Endometrium (tissue), 2 donors: ENCODE measurements around the gene APOC4.
"Not testable (repeated sequence)": the region's sequence is repeated elsewhere in the genome, so short reads cannot be mapped to it uniquely, and the experiment has no call there.

Source experiments
- FAIRE-seq: peaks from 2 replicates; lab custom pipeline; 2012; peaks lifted over from hg19 to GRCh38; lab: Jason Lieb, UNC
- donor health status: control.
- donor health status: control.

Gene APOC4, protein sequence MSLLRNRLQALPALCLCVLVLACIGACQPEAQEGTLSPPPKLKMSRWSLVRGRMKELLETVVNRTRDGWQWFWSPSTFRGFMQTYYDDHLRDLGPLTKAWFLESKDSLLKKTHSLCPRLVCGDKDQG

DNA sequence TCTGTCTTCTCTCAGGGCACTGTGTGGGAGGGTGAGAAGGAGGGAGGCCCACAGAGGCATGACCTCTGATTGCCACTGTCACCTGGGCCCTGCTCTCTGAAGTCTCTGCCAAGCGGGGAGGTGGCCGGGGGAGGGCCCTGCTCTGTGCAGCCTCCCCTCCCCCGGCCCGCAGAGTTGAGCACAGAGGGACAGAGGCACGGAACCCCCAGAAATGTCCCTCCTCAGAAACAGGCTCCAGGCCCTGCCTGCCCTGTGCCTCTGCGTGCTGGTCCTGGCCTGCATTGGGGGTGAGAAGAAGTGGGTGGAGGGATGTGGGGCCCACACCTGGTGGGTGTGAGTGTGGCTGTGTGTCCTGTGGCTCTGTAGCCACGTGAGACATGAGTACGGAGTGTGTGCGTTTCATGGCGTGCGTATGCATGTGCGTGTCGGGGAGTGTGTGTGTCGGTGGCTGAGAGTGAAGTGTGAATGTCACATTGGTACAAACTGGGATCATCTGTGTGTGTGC is at the start of gene APOC4:
TSS of gene APOC4 (plus strand) at position 171 of the 505 bp plus-strand sequence. CDS start at position 212, 41 bp downstream.
- FAIRE-seq = no peak

DNA sequence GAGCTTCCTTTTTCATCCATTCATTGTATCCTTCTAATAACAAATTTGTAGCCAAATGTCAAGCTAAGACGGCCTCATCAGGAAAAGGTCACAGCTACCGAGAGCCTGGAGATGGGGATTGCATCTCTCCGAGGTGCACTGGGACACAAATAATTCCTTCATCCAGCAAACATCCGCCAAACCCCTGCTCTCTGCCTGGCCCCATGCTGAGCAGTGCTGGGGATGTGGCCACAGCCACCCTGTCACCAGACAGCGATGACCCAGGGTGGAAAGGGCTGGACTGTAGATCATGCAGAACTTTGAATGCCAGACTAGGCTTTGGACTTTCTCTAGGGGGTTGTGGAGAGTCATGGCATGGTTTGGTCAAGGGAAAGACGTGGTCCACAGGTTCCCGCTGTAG is 49.1 kb upstream of the APOC4 start:
- no peak for FAIRE-seq

DNA sequence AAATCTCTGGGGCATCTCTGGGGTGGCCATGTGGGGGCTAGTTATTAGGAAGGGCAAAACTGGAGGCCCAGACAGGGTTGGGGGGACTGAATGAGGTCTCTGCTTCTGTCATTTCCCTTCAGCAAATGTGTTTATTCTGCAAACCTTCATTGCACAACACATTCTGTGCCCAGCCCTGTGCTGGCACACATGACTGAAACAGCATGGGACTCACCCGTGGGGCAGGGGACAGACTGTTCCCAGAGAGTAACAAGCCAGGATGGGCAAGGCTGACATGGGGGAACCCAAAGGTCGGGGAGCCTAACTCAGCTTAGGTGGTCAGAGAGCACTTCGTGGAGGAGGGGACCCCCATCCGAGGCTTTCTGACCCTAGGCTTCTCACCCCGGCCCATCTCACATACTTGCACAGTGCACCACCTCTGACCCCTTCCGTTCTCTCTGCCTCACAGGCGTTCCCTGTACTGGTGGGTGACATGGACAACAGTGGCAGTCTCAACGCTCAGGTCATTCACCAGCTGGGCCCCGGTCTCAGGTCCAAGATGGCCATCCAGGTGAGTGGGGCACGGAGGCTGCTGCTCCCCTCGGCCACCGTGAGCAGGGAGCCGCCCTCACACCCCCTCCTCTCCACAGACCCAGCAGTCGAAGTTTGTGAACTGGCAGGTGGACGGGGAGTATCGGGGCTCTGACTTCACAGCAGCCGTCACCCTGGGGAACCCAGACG is 48.5 kb upstream of the APOC4 start:
- FAIRE-seq = no peak

DNA sequence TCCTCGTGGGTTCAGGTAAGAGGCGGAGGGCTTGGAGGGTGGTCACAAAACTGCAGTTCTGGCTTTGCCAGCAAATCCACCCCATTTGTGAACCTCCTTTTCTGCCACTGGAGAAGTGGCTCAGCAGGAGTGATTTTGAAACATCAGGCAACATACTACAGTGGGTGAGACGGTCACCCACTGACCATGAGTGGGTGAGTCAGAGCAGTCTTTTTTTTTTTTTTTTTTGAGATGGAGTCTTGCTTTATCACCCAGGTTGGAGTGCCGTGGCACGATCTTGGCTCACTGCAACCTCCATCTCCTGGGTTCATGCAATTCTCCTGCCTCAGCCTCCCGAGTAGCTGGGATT is 48.0 kb upstream of the APOC4 start:
- FAIRE-seq = no peak

DNA sequence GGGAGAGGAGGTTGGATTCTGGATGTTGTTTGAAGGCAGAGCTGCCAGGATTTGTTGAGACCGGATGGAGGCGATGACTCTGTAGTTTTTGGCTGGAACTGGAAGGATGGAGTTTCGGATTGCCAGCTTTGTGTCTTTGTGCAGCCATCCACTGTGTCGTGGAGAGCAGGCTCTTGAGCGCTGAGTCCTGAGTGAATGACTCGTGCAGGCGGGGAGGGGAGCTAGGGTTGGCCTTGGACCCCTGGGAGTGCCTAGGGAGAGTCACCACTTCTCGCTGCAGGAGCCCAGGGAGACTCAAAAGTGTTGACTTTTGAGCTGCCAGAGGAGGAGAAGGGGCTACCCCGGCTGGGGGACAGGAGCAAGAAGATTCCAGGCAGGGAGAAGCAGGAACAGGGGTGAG is 47.1 kb upstream of the APOC4 start:
- FAIRE-seq = no peak

DNA sequence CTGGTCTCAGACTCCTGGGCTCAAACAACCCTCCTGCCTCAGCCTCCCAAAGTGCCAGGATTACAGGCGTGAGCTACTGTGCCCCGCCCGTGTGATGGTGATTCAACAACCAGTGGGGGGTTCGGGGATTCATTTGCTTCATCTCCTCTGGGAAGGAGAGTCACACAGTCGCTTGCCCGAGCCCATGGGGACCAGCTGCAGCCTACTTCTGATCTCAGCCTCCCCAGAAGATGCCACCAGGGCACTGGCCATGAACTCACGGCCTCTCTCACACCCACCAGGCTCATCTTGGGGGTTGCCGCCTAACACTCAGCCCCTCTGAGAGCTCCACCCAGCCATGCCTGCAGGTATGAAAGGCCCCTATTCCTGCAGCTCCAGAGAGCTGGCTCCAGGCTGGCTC is 44.2 kb upstream of the APOC4 start:
- no peak for FAIRE-seq

DNA sequence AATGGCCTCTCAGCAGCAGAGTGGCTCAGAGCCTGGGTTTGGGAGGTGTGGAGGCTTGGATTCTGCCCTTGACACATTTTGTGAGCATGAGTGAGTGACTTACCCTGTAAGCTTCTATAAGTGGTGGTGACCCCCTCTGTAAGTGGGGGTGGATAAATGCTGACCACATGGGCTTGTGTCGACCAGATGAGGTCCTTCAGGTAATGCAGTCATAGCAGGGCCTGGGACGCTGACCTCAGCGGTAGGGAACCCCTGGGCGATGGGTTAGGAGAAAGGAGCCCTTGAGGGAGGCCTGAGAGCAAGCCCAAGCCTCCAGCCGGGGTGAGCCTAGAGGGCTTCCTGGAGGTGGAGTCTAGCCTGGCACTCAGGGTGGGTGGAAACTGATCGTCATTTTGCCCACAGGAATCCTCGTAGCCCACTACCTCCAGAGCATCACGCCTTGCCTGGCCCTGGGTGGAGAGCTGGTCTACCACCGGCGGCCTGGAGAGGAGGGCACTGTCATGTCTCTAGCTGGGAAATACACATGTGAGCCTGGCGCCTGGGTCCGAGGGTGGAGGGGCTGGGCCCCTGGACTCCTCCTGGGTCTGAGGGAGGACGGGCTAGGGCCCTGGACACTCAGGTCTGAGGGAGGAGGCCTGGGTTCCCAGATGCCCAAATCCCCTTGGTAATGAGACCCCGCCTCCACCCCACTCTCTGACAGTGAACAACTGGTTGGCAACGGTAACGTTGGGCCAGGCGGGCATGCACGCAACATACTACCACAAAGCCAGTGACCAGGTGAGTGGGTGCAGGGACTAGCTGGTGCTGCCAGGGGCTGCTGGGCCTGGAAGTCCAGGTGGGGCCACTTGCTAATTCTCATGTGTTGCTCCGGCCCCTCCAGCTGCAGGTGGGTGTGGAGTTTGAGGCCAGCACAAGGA is 41.5 kb upstream of the APOC4 start:
- FAIRE-seq = no peak

DNA sequence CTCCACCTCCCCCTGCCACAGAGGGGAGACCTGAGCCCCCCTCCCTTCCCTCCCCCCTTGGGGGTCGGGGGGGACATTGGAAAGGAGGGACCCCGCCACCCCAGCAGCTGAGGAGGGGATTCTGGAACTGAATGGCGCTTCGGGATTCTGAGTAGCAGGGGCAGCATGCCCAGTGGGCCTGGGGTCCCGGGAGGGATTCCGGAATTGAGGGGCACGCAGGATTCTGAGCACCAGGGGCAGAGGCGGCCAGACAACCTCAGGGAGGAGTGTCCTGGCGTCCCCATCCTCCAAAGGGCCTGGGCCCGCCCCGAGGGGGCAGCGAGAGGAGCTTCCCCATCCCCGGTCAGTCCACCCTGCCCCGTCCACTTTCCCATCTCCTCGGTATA is 38.8 kb upstream of the APOC4 start:
- FAIRE-seq = no peak

DNA sequence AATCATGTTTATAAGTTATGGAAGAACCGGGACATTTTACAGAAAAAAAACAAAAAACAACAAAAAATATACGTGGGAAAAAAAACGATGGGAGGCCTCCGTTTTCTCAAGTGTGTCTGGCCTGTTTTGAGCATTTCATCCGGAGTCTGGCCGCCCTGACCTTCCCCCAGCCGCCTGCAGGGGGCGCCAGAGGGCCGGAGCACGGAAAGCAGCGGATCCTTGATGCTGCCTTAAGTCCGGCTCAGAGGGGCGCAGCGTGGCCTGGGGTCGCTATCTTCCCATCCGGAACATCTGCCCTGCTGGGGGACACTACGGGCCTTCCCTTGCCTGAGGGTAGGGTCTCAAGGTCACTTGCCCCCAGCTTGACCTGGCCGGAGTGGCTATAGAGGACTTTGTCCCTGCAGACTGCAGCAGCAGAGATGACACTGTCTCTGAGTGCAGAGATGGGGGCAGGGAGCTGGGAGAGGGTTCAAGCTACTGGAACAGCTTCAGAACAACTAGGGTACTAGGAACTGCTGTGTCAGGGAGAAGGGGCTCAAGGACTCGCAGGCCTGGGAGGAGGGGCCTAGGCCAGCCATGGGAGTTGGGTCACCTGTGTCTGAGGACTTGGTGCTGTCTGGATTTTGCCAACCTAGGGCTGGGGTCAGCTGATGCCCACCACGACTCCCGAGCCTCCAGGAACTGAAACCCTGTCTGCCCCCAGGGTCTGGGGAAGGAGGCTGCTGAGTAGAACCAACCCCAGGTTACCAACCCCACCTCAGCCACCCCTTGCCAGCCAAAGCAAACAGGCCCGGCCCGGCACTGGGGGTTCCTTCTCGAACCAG is 38.2 kb upstream of the APOC4 start:
- FAIRE-seq = no peak

DNA sequence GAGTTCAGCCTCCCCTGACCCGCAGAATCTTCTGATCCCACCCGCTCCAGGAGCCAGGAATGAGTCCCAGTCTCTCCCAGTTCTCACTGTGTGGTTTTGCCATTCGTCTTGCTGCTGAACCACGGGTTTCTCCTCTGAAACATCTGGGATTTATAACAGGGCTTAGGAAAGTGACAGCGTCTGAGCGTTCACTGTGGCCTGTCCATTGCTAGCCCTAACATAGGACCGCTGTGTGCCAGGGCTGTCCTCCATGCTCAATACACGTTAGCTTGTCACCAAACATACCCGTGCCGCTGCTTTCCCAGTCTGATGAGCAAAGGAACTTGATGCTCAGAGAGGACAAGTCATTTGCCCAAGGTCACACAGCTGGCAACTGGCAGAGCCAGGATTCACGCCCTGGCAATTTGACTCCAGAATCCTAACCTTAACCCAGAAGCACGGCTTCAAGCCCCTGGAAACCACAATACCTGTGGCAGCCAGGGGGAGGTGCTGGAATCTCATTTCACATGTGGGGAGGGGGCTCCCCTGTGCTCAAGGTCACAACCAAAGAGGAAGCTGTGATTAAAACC is 37.5 kb upstream of the APOC4 start:
- no peak for FAIRE-seq

DNA sequence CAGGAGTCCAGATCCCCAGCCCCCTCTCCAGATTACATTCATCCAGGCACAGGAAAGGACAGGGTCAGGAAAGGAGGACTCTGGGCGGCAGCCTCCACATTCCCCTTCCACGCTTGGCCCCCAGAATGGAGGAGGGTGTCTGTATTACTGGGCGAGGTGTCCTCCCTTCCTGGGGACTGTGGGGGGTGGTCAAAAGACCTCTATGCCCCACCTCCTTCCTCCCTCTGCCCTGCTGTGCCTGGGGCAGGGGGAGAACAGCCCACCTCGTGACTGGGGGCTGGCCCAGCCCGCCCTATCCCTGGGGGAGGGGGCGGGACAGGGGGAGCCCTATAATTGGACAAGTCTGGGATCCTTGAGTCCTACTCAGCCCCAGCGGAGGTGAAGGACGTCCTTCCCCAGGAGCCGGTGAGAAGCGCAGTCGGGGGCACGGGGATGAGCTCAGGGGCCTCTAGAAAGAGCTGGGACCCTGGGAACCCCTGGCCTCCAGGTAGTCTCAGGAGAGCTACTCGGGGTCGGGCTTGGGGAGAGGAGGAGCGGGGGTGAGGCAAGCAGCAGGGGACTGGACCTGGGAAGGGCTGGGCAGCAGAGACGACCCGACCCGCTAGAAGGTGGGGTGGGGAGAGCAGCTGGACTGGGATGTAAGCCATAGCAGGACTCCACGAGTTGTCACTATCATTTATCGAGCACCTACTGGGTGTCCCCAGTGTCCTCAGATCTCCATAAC is 36.4 kb upstream of the APOC4 start, which contains the start of gene APOE:
TSS of gene APOE (plus strand) at position 360 of the 724 bp plus-strand sequence. CDS start 829 bp downstream, outside the sequence.
- FAIRE-seq = no peak

DNA sequence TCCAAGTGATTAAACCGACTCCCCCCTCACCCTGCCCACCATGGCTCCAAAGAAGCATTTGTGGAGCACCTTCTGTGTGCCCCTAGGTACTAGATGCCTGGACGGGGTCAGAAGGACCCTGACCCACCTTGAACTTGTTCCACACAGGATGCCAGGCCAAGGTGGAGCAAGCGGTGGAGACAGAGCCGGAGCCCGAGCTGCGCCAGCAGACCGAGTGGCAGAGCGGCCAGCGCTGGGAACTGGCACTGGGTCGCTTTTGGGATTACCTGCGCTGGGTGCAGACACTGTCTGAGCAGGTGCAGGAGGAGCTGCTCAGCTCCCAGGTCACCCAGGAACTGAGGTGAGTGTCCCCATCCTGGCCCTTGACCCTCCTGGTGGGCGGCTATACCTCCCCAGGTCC is 34.4 kb upstream of the APOC4 start:
- no peak for FAIRE-seq

DNA sequence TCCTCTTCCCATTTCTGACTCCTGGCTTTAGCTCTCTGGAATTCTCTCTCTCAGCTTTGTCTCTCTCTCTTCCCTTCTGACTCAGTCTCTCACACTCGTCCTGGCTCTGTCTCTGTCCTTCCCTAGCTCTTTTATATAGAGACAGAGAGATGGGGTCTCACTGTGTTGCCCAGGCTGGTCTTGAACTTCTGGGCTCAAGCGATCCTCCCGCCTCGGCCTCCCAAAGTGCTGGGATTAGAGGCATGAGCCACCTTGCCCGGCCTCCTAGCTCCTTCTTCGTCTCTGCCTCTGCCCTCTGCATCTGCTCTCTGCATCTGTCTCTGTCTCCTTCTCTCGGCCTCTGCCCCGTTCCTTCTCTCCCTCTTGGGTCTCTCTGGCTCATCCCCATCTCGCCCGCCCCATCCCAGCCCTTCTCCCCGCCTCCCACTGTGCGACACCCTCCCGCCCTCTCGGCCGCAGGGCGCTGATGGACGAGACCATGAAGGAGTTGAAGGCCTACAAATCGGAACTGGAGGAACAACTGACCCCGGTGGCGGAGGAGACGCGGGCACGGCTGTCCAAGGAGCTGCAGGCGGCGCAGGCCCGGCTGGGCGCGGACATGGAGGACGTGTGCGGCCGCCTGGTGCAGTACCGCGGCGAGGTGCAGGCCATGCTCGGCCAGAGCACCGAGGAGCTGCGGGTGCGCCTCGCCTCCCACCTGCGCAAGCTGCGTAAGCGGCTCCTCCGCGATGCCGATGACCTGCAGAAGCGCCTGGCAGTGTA is 33.8 kb upstream of the APOC4 start:
- FAIRE-seq = no peak

DNA sequence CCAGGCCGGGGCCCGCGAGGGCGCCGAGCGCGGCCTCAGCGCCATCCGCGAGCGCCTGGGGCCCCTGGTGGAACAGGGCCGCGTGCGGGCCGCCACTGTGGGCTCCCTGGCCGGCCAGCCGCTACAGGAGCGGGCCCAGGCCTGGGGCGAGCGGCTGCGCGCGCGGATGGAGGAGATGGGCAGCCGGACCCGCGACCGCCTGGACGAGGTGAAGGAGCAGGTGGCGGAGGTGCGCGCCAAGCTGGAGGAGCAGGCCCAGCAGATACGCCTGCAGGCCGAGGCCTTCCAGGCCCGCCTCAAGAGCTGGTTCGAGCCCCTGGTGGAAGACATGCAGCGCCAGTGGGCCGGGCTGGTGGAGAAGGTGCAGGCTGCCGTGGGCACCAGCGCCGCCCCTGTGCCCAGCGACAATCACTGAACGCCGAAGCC is 33.2 kb upstream of the APOC4 start:
- no peak for FAIRE-seq

DNA sequence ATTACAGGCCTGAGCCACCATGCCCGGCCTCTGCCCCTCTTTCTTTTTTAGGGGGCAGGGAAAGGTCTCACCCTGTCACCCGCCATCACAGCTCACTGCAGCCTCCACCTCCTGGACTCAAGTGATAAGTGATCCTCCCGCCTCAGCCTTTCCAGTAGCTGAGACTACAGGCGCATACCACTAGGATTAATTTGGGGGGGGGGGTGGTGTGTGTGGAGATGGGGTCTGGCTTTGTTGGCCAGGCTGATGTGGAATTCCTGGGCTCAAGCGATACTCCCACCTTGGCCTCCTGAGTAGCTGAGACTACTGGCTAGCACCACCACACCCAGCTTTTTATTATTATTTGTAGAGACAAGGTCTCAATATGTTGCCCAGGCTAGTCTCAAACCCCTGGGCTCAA is 32.3 kb upstream of the APOC4 start:
- FAIRE-seq = no peak

DNA sequence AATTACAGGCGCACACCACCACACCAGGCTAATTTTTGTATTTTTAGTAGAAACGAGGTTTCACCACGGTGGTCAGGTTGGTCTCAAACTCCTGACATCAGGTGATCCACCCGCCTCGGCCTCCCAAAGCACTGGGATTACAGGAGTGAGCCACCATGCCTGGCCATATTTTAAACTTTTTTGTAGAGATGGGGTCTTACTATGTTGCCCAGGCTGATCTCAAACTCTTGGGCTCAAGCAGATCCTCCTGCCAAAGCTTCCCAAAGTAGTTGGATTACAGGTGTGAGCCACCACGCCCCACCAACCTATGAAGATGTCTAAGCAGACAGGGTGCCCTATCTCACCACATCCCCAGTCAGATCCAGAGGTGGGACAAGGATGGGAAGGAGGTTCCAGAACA is 30.1 kb upstream of the APOC4 start:
- not testable (repeated sequence) for FAIRE-seq

DNA sequence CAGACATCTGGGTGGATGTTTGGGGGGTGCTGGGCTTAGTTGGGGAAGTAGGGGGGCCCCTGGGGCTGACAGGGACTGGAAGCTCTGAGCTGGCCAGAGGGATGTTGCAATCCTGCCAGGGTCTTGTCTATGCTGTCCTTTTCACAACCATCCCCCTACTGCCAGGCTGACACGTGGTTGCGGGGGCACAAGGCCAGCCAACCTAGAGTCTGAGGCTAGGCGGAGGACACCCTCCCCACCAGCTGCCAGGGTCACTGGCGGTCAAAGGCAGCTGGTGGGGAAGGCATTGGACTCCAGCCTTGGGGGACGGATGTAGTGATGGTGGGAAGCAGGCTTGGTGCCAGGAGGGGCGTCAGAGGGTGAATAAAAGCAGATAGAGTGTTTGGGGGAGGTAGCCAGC is 29.2 kb upstream of the APOC4 start:
- no peak for FAIRE-seq

DNA sequence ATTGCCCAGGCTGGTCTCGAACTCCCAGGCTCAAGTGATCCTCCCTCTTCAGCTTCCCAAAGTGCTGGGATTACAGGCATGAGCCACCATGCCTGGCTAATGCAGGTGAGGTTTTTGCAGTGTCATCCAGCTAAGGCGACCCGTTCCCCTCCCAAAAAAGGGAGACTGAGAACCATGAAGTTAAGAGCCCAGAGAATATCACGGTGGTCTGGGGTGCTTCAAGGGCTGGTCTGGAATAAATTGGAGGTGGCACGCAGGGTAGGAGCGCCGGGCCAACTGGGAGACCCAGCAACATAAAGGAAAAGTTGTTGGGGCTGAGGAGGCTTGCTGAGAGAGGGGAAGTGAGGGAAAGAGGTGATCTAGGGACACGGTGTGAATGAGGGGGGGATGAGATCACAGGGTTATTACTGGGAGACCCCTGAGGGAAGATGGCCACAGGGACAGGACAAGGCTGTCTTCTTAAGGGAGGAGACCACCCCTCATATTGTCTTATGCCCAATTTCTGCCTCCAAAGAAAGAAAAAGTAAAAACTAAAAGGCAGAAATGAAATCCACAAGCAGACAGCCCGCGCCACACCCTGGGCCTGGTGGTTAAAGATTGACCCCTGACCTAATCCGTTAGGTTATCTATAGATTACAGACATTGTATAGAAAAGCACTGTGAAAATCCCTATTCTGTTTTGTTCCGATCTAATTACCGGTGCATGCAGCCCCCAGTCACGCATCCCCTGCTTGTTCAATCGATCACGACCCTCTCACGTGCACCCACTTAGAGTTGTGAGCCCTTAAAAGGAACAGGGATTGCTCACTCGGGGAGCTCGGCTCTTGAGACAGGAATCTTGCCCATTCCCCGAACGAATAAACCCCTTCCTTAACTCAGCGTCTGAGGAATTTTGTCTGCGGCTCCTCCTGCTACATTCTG is 28.3 kb upstream of the APOC4 start:
- not testable (repeated sequence) for FAIRE-seq
